H7 (cell line): ENCODE results near the gene CHAC1. TPM values are rescaled to one million over a fixed set of nuclear protein-coding genes. Genes with fewer than 3 reads are reported as not detected.
"Not testable (repeated sequence)": the region's sequence is repeated elsewhere in the genome, so short reads cannot be mapped to it uniquely, and the experiment has no call there.

Source experiments
- DNase-seq: peaks from one replicate; pipeline ENCODE4 v3.0.0; 2012
- H3K27me3 ChIP-seq: 2 replicates; pipeline ENCODE4 v1.6.0; 2011; ENCODE audit warnings: mild to moderate bottlenecking, low read length; ENCODE audit not compliant: control insufficient read depth, insufficient read depth
- H3K36me3 ChIP-seq: replicated peaks from 2 replicates; pipeline ENCODE4 v1.5.1; 2011; ENCODE audit warnings: low read length; ENCODE audit not compliant: control insufficient read depth, insufficient read depth
- H3K4me3 ChIP-seq: 2 replicates; pipeline ENCODE4 v1.5.1; 2011; ENCODE audit warnings: low read depth, mild to moderate bottlenecking, control low read depth, low read length, moderate library complexity; ENCODE audit not compliant: insufficient read depth
- total RNA-seq: library from RNA; depleted of rRNA; stranded (reverse); fragments of >200 nt; shearing (Covaris generic); gene quantifications from 2 replicates; pipeline ENCODE4 v1.2.3, GENCODE V29; 2014

The CHAC1 gene
- total RNA-seq, 1 experiment from 2014 or later: 39.7 TPM

- H3K27me3 ChIP-seq: not testable (repeated sequence)
- H3K4me3 ChIP-seq: peak overlapping the region; percentile 95
- peak; percentile 70 for DNase-seq
- H3K36me3 ChIP-seq: peaks cover 18% of the 10 kb centered on the region
Measured at GRCh38 chr15:40954158-40954848, 1.0 kb downstream of the CHAC1 start.

- Histone ChIP-seq H3K36me3 (peaks cover 18% of the 10 kb centered on the region), H3K27me3 (peaks cover 1% of the 10 kb centered on the region; the same call in 1 of the 2 replicates), H3K4me3 (no peak overlapping the region)
- DNase-seq: no peak
Measured at GRCh38 chr15:40955141-40955903, 2.1 kb downstream of the CHAC1 start.

GRCh38 chr15:40955930-40956540 is 2.8 kb downstream of the CHAC1 start:
- DNase-seq: no peak
- Histone ChIP-seq H3K36me3 (peaks cover 18% of the 10 kb centered on the region), H3K4me3 (no peak overlapping the region), H3K27me3 (peaks cover 1% of the 10 kb centered on the region; the same call in 1 of the 2 replicates)

- no peak for DNase-seq
- H3K36me3 ChIP-seq: peaks cover 18% of the 10 kb centered on the region
- H3K27me3 ChIP-seq: peaks cover 1% of the 10 kb centered on the region; the same call in 1 of the 2 replicates
- H3K4me3 ChIP-seq: no peak overlapping the region
Measured at GRCh38 chr15:40956541-40956982, 3.3 kb downstream of the CHAC1 start.

GRCh38 chr15:40957041-40957555 is 3.8 kb downstream of the CHAC1 start:
- no peak for DNase-seq
- Histone ChIP-seq H3K4me3 (no peak overlapping the region), H3K27me3 (no peaks in the 10 kb centered on the region; the same call in 1 of the 2 replicates), H3K36me3 (peaks cover 18% of the 10 kb centered on the region)

GRCh38 chr15:40957581-40958051 is 4.3 kb downstream of the CHAC1 start:
- no peak overlapping the region for H3K4me3 ChIP-seq
- no peak for DNase-seq
- H3K36me3 ChIP-seq: peaks cover 18% of the 10 kb centered on the region
- no peaks in the 10 kb centered on the region; the same call in 1 of the 2 replicates for H3K27me3 ChIP-seq

GRCh38 chr15:40958146-40958545 is 4.9 kb downstream of the CHAC1 start:
- DNase-seq: no peak
- Histone ChIP-seq H3K36me3 (peaks cover 18% of the 10 kb centered on the region), H3K27me3 (no peaks in the 10 kb centered on the region), H3K4me3 (no peak overlapping the region)

- H3K36me3 ChIP-seq: peaks cover 18% of the 10 kb centered on the region
- no peak for DNase-seq
- H3K4me3 ChIP-seq: no peak overlapping the region
- H3K27me3 ChIP-seq: no peaks in the 10 kb centered on the region
Measured at GRCh38 chr15:40958723-40959122, 5.5 kb downstream of the CHAC1 start.

GRCh38 chr15:40959331-40960141 is 6.3 kb downstream of the CHAC1 start:
- DNase-seq: peak; percentile 83
- no peak overlapping the region for H3K4me3 ChIP-seq
- H3K36me3 ChIP-seq: peaks cover 18% of the 10 kb centered on the region
- no peaks in the 10 kb centered on the region for H3K27me3 ChIP-seq

GRCh38 chr15:40960151-40960885 is 7.0 kb downstream of the CHAC1 start:
- no peak for DNase-seq
- no peaks in the 10 kb centered on the region for H3K27me3 ChIP-seq
- no peak overlapping the region for H3K4me3 ChIP-seq
- peaks cover 13% of the 10 kb centered on the region for H3K36me3 ChIP-seq

GRCh38 chr15:40960925-40961324 is 7.7 kb downstream of the CHAC1 start:
- no peak overlapping the region for H3K4me3 ChIP-seq
- H3K36me3 ChIP-seq: peaks cover 6% of the 10 kb centered on the region
- no peaks in the 10 kb centered on the region for H3K27me3 ChIP-seq
- no peak for DNase-seq

GRCh38 chr15:40961740-40962139 is 8.5 kb downstream of the CHAC1 start:
- not testable (repeated sequence) for DNase-seq, H3K36me3 ChIP-seq, H3K27me3 ChIP-seq, H3K4me3 ChIP-seq

GRCh38 chr15:40962317-40962716 is 9.0 kb downstream of the CHAC1 start:
- not testable (repeated sequence) for H3K4me3 ChIP-seq, H3K27me3 ChIP-seq, DNase-seq

More at GRCh38 chr15:40962317-40962716, 9.0 kb downstream of the CHAC1 start:
- not testable (repeated sequence) for H3K36me3 ChIP-seq
